HUES6 (cell line): Measurements from ENCODE around the gene MIPOL1.
"Not testable (repeated sequence)": the region's sequence is repeated elsewhere in the genome, so short reads cannot be mapped to it uniquely, and the experiment has no call there.

ENCODE experiments used
- H3K27ac ChIP-seq: 2 replicates; pipeline ENCODE4 v1.7.0; 2013; ENCODE audit warnings: low read depth, mild to moderate bottlenecking, low read length, inconsistent platforms
- H3K27me3 ChIP-seq: 2 replicates; pipeline ENCODE4 v1.6.1; 2013; ENCODE audit warnings: low read length; ENCODE audit not compliant: control insufficient read depth, insufficient read depth
- H3K36me3 ChIP-seq: 2 replicates; pipeline ENCODE4 v1.6.1; 2013; ENCODE audit warnings: low read length; ENCODE audit not compliant: control insufficient read depth, insufficient read depth
- H3K4me1 ChIP-seq: 2 replicates; pipeline ENCODE4 v1.6.1; 2013; ENCODE audit warnings: low read length; ENCODE audit not compliant: control insufficient read depth, insufficient read depth
- H3K4me3 ChIP-seq: 2 replicates; pipeline ENCODE4 v1.5.1; 2013; ENCODE audit warnings: low read depth, low read length
- H3K9ac ChIP-seq: one replicate; pipeline ENCODE4 v1.6.1; 2013; ENCODE audit warnings: mild to moderate bottlenecking, low read length
- H3K9me3 ChIP-seq: 2 replicates; pipeline ENCODE4 v1.6.1; 2013; ENCODE audit warnings: low read depth, low read length; ENCODE audit not compliant: control insufficient read depth, insufficient read depth

MIPOL1 gene

DNA sequence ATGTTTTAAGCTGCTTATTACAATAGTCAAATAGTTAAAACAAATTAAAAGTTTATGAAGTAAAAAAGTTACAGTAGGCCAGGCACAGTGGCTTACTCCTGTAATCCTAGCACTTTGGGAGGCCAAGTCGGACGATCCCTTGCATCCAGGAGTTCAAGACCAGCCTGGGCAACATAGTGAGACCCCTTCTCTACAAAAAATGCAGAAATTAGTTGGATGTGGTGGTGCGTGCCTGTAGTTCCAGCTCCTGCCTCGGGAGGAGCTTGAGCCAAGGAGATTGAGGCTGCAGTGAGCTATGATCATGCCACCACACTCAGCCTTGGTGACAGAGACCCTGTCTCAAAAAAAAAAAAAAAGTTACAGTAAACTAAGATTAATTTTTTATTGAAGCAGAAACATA, 142.6 kb downstream of the MIPOL1 start:
- Histone ChIP-seq H3K4me1 (no peaks in the 10 kb centered on the region), H3K36me3 (no peaks in the 10 kb centered on the region), H3K9ac (no peak overlapping the region), H3K27me3 (no peaks in the 10 kb centered on the region), H3K27ac (no peak overlapping the region), H3K9me3 (no peaks in the 10 kb centered on the region), H3K4me3 (no peak overlapping the region)

DNA sequence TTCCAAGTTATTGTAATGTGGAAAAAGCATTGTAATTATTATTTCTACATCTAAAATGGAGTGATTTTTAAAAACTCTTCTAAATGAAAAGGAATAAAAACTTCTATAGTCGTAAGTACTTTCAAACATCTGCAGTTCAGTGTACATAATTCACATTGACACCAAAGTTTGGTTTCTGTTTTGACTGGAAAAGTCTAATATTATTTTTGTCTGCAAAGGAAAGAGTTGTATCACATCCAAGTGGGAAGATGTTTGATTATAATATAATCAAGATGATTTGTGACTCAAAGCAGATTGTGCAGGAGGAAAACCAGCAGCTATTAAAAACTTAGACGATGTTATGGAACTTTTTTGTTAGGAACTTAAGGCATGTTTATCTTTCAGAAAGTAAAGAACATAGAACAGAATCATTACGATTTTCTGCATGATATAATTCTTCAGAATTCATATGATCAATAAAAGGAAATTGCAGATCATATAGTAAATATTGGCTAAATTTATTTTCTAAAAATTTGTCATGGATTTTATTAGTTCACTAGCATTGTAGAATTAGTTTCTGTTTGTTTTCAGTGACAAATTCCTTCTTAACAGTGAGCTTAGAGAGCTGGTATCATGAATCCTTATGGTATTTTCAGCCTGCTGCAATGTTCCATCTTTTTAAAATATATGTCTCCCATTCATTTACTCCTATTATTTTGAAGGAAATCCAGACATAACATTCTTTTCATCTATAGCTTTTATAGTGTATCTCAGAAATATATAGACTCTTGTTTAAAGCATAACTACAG, 145.8 kb downstream of the MIPOL1 start:
- Histone ChIP-seq H3K4me3 (no peak overlapping the region), H3K9ac (no peak overlapping the region), H3K36me3 (no peaks in the 10 kb centered on the region), H3K27ac (no peak overlapping the region), H3K27me3 (no peaks in the 10 kb centered on the region), H3K9me3 (no peaks in the 10 kb centered on the region), H3K4me1 (no peaks in the 10 kb centered on the region)

DNA sequence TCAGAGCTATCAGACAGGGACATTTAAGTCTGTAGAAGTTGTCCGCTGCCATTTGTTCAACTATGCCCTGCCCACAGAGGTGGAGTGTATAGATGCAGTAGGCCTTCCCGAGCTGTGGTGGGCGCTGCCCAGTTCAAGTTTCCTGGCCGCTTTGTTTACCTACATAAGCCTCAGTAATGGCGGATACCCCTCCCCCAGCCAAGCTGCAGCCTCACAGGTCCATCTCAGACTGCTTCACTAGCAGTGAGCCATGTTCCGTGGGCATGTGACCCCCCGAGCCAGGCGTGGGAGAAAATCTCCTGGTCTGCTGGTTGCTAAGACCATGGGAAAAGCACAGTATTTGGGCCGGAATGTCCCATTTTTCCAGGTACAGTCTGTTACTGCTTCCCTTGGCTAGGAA, 165.9 kb downstream of the MIPOL1 start:
- Histone ChIP-seq H3K9ac (no peak overlapping the region), H3K4me1 (no peaks in the 10 kb centered on the region), H3K27me3 (no peaks in the 10 kb centered on the region)

DNA sequence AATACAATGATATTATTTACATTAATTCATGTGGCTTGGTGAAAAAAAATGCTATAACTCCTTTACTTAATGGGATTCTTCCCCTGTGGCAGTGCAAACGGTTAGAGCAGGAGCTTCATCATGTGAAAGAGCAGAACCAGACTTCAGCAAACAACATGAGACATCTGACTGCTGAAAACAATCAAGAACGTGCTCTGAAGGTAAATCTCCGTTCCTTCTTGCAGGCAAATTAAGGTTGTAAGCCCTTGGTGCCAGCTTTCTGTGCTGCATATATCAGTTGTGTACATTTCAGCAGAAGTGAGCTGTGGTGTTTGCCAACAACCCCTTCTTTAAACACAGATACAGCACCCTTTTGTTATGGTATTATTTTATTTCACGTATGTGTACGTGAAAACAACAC, 171.7 kb downstream of the MIPOL1 start:
- Histone ChIP-seq H3K27me3 (no peaks in the 10 kb centered on the region), H3K4me1 (no peaks in the 10 kb centered on the region), H3K27ac (no peak overlapping the region), H3K4me3 (no peak overlapping the region), H3K9me3 (no peaks in the 10 kb centered on the region), H3K9ac (no peak overlapping the region), H3K36me3 (no peaks in the 10 kb centered on the region)

More for the DNA sequence above, 165.9 kb downstream of the MIPOL1 start:
- Histone ChIP-seq H3K4me3 (no peak overlapping the region), H3K9me3 (peaks cover 6% of the 10 kb centered on the region; the same call in 1 of the 2 replicates), H3K27ac (no peak overlapping the region), H3K36me3 (no peaks in the 10 kb centered on the region)

- H3K36me3 ChIP-seq, result no peaks in the 10 kb centered on the region
- H3K27me3 ChIP-seq, result no peaks in the 10 kb centered on the region
- no peak overlapping the region for H3K9ac ChIP-seq
- H3K9me3 ChIP-seq, result no peaks in the 10 kb centered on the region
- H3K4me1 ChIP-seq, result no peaks in the 10 kb centered on the region
- H3K4me3 ChIP-seq, result no peak overlapping the region
- H3K27ac ChIP-seq, result no peak overlapping the region
Measured at GRCh38 chr14:37375566-37375965, 177.8 kb downstream of the MIPOL1 start.

DNA sequence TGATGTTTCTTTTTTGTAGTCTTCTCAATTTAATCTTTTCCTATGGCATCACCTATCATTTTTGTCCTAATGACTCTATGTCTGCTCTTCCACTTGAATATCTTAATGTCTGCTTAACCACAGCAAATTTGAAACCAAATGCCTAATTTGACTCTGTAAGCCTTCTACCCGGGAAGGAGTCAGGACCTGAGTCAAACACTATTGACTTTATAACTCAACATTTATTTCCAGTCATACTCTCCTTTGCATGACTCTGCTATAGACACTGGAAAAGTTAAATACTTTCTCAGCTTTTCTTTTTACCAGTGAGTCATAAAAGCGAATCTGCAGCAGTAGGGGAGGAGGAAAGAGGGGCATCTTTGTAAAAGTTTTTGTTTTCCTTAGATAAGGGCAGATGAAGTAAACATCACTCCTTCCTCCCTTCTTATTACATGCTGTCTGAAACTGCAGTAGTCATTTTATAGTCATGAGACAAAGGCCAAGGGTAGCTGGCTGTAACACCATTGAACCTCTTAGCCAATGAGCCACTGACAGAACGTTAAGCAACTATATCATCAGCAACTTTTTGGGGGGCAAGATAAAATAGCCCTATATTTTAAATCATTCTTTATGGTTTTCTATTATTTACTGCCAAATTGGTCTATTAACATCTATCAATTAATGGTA, 179.3 kb downstream of the MIPOL1 start:
- Histone ChIP-seq H3K36me3 (no peaks in the 10 kb centered on the region), H3K9ac (no peak overlapping the region), H3K27me3 (no peaks in the 10 kb centered on the region), H3K4me3 (no peak overlapping the region), H3K4me1 (no peaks in the 10 kb centered on the region), H3K9me3 (no peaks in the 10 kb centered on the region), H3K27ac (no peak overlapping the region)

GRCh38 chr14:37384870-37385596, 187.3 kb downstream of the MIPOL1 start:
- Histone ChIP-seq H3K27me3 (no peaks in the 10 kb centered on the region), H3K36me3 (no peaks in the 10 kb centered on the region), H3K27ac (no peak overlapping the region), H3K4me1 (no peaks in the 10 kb centered on the region), H3K9ac (no peak overlapping the region), H3K4me3 (no peak overlapping the region), H3K9me3 (no peaks in the 10 kb centered on the region)

DNA sequence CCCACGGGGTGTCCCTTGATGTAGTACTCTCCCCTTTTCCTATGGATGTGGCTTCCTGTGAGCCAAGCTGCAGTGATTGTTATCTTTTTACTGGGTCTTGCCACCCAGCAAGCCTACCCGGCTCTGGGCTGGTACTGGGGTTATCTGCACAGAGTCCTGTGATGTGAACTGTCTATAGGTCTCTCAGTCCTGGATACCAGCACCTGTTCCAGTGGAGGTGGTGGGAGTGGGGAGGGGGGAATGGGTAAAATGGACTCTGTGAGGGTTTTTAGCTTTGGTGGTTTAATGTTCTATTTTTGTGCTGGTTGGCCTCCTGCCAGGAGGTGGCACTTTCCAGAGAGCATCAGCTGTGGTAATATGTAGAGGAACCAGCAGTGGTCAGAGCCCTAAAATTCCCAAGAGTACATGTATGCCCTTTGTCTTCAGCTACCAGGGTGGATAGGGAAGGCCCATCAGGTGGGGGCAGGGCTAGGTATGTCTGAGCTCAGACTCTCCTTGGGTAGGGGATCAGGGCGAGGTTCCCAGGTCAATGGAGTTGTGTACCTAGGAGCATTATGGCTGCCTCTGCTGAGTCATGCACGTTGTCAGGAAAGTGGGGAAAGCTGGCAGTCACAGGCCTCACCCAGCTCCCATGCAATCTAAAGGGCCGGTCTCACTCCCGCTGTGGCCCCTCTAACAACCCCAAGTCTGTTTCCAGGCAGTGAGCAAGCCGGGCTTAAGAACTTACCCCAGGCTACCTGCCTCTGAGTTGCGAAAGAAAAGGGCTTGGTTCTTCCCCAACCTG, 199.6 kb downstream of the MIPOL1 start:
- H3K27me3 ChIP-seq, H3K9me3 ChIP-seq, H3K9ac ChIP-seq, H3K4me1 ChIP-seq, H3K36me3 ChIP-seq, H3K27ac ChIP-seq, H3K4me3 ChIP-seq: not testable (repeated sequence)

- Histone ChIP-seq H3K27ac (no peak overlapping the region), H3K9me3 (0 out of 2 replicates have a peak, but pooled peaks cover 2% of the 10 kb centered on the region), H3K27me3 (no peaks in the 10 kb centered on the region), H3K4me3 (no peak overlapping the region), H3K9ac (no peak overlapping the region), H3K36me3 (no peaks in the 10 kb centered on the region), H3K4me1 (no peaks in the 10 kb centered on the region)
Measured at GRCh38 chr14:37397941-37398215, 200.1 kb downstream of the MIPOL1 start.

GRCh38 chr14:37399517-37399916, 201.8 kb downstream of the MIPOL1 start:
- H3K4me1 ChIP-seq, result no peaks in the 10 kb centered on the region
- H3K9ac ChIP-seq, result no peak overlapping the region
- no peak overlapping the region for H3K4me3 ChIP-seq
- no peaks in the 10 kb centered on the region for H3K36me3 ChIP-seq
- H3K27me3 ChIP-seq, result no peaks in the 10 kb centered on the region
- no peak overlapping the region for H3K27ac ChIP-seq
- H3K9me3 ChIP-seq, result no peaks in the 10 kb centered on the region
